HepG2 (cell line): ENCODE results near the gene NEURL3. TPM values are rescaled to one million over a fixed set of nuclear protein-coding genes. Genes with fewer than 3 reads are reported as not detected.

Experiments
- ATF1 ChIP-seq: IDR thresholded peaks from 2 replicates; pipeline ENCODE4 v1.6.1; 2016; ENCODE audit warnings: mild to moderate bottlenecking, control low read depth
- BHLHE40 ChIP-seq: IDR thresholded peaks from 2 replicates; pipeline ENCODE4 v1.6.1; 2011; ENCODE audit warnings: low read length, improper control_type of control experiment
- DRAP1 ChIP-seq: IDR thresholded peaks from 2 replicates; pipeline ENCODE4 v1.6.1; 2016; ENCODE audit warnings: missing genetic modification reagents, missing compliant biosample characterization
- ESRRA ChIP-seq: sonication (generic); formaldehyde crosslinking; IDR thresholded peaks from 2 replicates; pipeline ENCODE4 v1.5.1; 2020; ENCODE audit warnings: mild to moderate bottlenecking, low read depth, missing genetic modification reagents
- HNRNPH1 ChIP-seq: fragments of 200-400 bp; formaldehyde crosslinking; optimal IDR thresholded peaks from 2 replicates; pipeline ENCODE3; 2017; ENCODE audit warnings: mild to moderate bottlenecking, low read depth, low read length
- HOXA3 ChIP-seq: sonication (generic); formaldehyde crosslinking; IDR thresholded peaks from 2 replicates; pipeline ENCODE4 v1.5.0; 2020; ENCODE audit warnings: missing genetic modification reagents
- IKZF1 ChIP-seq: fragments of 450-650 bp; IDR thresholded peaks from 2 replicates; pipeline ENCODE4 v1.7.1; 2016
- KLF9 ChIP-seq: IDR thresholded peaks from 2 replicates; pipeline ENCODE4 v1.6.1; 2016; ENCODE audit warnings: low read depth
- PLRG1 ChIP-seq: fragments of 450-650 bp; conservative IDR thresholded peaks from 2 replicates; pipeline ENCODE4 v1.6.1; 2016
- RFX3 ChIP-seq: IDR thresholded peaks from 2 replicates; pipeline ENCODE4 v1.6.1; 2016; ENCODE audit warnings: missing biosample characterization, missing genetic modification reagents
- RFX5 ChIP-seq: IDR thresholded peaks from 2 replicates; pipeline ENCODE4 v1.6.1; 2011; ENCODE audit warnings: low read depth, low read length, improper control_type of control experiment
- SMARCC2 ChIP-seq: fragments of 450-650 bp; IDR thresholded peaks from 2 replicates; pipeline ENCODE4 v1.6.1; 2017; ENCODE audit warnings: antibody characterized with exemption, mild to moderate bottlenecking
- TOPORS ChIP-seq: sonication (generic); formaldehyde crosslinking; IDR thresholded peaks from 2 replicates; pipeline ENCODE4 v1.8.0; 2023; ENCODE audit warnings: mild to moderate bottlenecking, missing genetic modification reagents
- ZBTB20 ChIP-seq: sonication (generic); formaldehyde crosslinking; IDR thresholded peaks from 2 replicates; pipeline ENCODE4 v1.8.1; 2023; ENCODE audit warnings: missing genetic modification reagents, low read depth, mild to moderate bottlenecking, borderline replicate concordance
- ZNF232 ChIP-seq: sonication (generic); formaldehyde crosslinking; IDR thresholded peaks from 2 replicates; pipeline ENCODE4 v1.4.0; 2020; ENCODE audit warnings: missing genetic modification reagents, borderline replicate concordance
- ZNF580 ChIP-seq: IDR thresholded peaks from 2 replicates; pipeline ENCODE4 v1.6.1; 2016; ENCODE audit warnings: low read depth, borderline replicate concordance
- ZNF598 ChIP-seq: sonication (generic); formaldehyde crosslinking; IDR thresholded peaks from 2 replicates; pipeline ENCODE4 v1.5.1; 2020; ENCODE audit warnings: mild to moderate bottlenecking, missing genetic modification reagents, borderline replicate concordance
- ZNF644 ChIP-seq: IDR thresholded peaks from 2 replicates; pipeline ENCODE4 v1.6.1; 2016; ENCODE audit warnings: low read depth
- ZNF703 ChIP-seq: sonication (generic); formaldehyde crosslinking; IDR thresholded peaks from 2 replicates; pipeline ENCODE4 v1.5.1; 2020; ENCODE audit warnings: missing genetic modification reagents, mild to moderate bottlenecking, moderate library complexity, borderline replicate concordance
- ZNF724P ChIP-seq: sonication (generic); formaldehyde crosslinking; IDR thresholded peaks from 2 replicates; pipeline ENCODE4 v1.8.0; 2022; ENCODE audit warnings: missing genetic modification reagents, borderline replicate concordance
- ZNF766 ChIP-seq: sonication (generic); formaldehyde crosslinking; IDR thresholded peaks from 2 replicates; pipeline ENCODE4 v1.5.0; 2020; ENCODE audit warnings: missing genetic modification reagents, borderline replicate concordance
- ZNF792 ChIP-seq: IDR thresholded peaks from 2 replicates; pipeline ENCODE4 v1.6.1; 2016
- ZNF883 ChIP-seq: sonication (generic); formaldehyde crosslinking; IDR thresholded peaks from 2 replicates; pipeline ENCODE4 v1.5.1; 2020; ENCODE audit warnings: mild to moderate bottlenecking, missing genetic modification reagents; ENCODE audit errors: not compliant biosample characterization
- polyA plus RNA-seq, 8 experiments: library from polyadenylated mRNA; depleted of rRNA in 3 of 8; stranded (reverse) in 7 of 8; unstranded in 1 of 8; fragments of >200 nt; fragmentation: Illumina TruSeq in 4 of 8; extraction: Trizol in 4 of 8; gene quantifications; 2 replicates each; pipeline versions ENCODE4 v1.2.1 to v1.2.3, GENCODE V29; 2011 to 2016; ENCODE audit warnings: low read depth in 4 of 8, missing spikeins in 1 of 8, mixed read lengths in 1 of 8; ENCODE audit not compliant: insufficient read depth in 1 of 8
- total RNA-seq, 5 experiments: library from RNA; depleted of rRNA; stranded (reverse); fragments of >200 nt; fragmentation: Illumina TruSeq; extraction: Trizol; gene quantifications; 2 replicates each; pipeline ENCODE4 v1.2.3, GENCODE V29; 2016; ENCODE audit warnings: low read depth in 1 of 5
- TF ChIP-seq, protein P1 (sequence below), 2 experiments: fragments of 450-650 bp in 1 of 2; sonication (generic) in 1 of 2; formaldehyde crosslinking in 1 of 2; IDR thresholded peaks; 2 replicates each; pipeline versions ENCODE4 v1.6.1 to v1.8.0; 2016 to 2022; ENCODE audit warnings: antibody characterized with exemption in 1 of 2, mild to moderate bottlenecking in 1 of 2, missing genetic modification reagents in 1 of 2

The NEURL3 gene
- total and polyA plus RNA-seq, 2 of the 13 experiments (the other 11 are each of a cell fraction or from before 2014, with no cell fraction given): 0.16 to 1.2 TPM

GRCh38 chr2:96537066-96537733, 32.0 kb upstream of the NEURL3 start (continued):
- TF ChIP-seq, protein P1, sequence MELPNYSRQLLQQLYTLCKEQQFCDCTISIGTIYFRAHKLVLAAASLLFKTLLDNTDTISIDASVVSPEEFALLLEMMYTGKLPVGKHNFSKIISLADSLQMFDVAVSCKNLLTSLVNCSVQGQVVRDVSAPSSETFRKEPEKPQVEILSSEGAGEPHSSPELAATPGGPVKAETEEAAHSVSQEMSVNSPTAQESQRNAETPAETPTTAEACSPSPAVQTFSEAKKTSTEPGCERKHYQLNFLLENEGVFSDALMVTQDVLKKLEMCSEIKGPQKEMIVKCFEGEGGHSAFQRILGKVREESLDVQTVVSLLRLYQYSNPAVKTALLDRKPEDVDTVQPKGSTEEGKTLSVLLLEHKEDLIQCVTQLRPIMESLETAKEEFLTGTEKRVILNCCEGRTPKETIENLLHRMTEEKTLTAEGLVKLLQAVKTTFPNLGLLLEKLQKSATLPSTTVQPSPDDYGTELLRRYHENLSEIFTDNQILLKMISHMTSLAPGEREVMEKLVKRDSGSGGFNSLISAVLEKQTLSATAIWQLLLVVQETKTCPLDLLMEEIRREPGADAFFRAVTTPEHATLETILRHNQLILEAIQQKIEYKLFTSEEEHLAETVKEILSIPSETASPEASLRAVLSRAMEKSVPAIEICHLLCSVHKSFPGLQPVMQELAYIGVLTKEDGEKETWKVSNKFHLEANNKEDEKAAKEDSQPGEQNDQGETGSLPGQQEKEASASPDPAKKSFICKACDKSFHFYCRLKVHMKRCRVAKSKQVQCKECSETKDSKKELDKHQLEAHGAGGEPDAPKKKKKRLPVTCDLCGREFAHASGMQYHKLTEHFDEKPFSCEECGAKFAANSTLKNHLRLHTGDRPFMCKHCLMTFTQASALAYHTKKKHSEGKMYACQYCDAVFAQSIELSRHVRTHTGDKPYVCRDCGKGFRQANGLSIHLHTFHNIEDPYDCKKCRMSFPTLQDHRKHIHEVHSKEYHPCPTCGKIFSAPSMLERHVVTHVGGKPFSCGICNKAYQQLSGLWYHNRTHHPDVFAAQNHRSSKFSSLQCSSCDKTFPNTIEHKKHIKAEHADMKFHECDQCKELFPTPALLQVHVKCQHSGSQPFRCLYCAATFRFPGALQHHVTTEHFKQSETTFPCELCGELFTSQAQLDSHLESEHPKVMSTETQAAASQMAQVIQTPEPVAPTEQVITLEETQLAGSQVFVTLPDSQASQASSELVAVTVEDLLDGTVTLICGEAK (IDR thresholded peaks at IDR 0.05): no peak
- TF ChIP-seq, protein P1 (CRISPR knock-in tag; IDR thresholded peaks at IDR 0.05): peak; percentile 61
- no peak for TF ChIP-seq BHLHE40
- TF ChIP-seq TOPORS (CRISPR knock-in tag): no peak
- no peak for TF ChIP-seq ZNF232
- no peak for TF ChIP-seq ZNF598
- TF ChIP-seq HOXA3: no peak
- TF ChIP-seq KLF9 (CRISPR knock-in tag): no peak
- TF ChIP-seq ZNF766 (CRISPR knock-in tag): no peak
- TF ChIP-seq SMARCC2: no peak
- no peak for TF ChIP-seq ZNF792 (CRISPR knock-in tag)
- no peak for TF ChIP-seq ZNF580 (CRISPR knock-in tag)
- TF ChIP-seq PLRG1: no peak
- TF ChIP-seq ZNF644 (CRISPR knock-in tag): no peak
- no peak for TF ChIP-seq HNRNPH1
- TF ChIP-seq ESRRA (CRISPR knock-in tag): no peak
- 0 out of 2 replicates have a peak, but pooled peaks have one; percentile 17 for TF ChIP-seq ZBTB20 (CRISPR knock-in tag)
- no peak for TF ChIP-seq IKZF1
- TF ChIP-seq ATF1 (CRISPR knock-in tag): no peak
- TF ChIP-seq DRAP1 (CRISPR knock-in tag): no peak
- TF ChIP-seq RFX3 (CRISPR knock-in tag): no peak
- no peak for TF ChIP-seq ZNF724P
- no peak for TF ChIP-seq RFX5
- no peak for TF ChIP-seq ZNF883 (CRISPR knock-in tag)
- TF ChIP-seq ZNF703 (CRISPR knock-in tag): 0 out of 2 replicates have a peak, but pooled peaks have one; percentile 55
